A673 (cell line): Measurements from ENCODE around the gene SORD.

Experiments
- CTCF ChIP-seq: fragments of 300-800, 200-600 bp; sonication (generic); conservative IDR thresholded peaks from 2 replicates; pipeline ENCODE4 v1.5.1; 2017; ENCODE audit warnings: low read depth, mild to moderate bottlenecking, antibody characterized with exemption, low read length, moderate library complexity, mixed read lengths
- EZH2 ChIP-seq: fragments of 200-600 bp; sonication (generic); IDR thresholded peaks from 2 replicates; pipeline ENCODE4 v1.6.1; 2017; ENCODE audit warnings: borderline replicate concordance, low read depth, mild to moderate bottlenecking, mixed read lengths, antibody characterized with exemption, low read length; ENCODE audit not compliant: poor library complexity, severe bottlenecking

- TF ChIP-seq CTCF = no peak
- no peak for TF ChIP-seq EZH2
These were observed 88.6 kb downstream of the SORD start for GRCh38 chr15:45111390-45112142.
